GM19023 (cell line): Measurements from ENCODE around the gene POLR3E.
"Not testable (repeated sequence)": the region's sequence is repeated elsewhere in the genome, so short reads cannot be mapped to it uniquely, and the experiment has no call there.

ENCODE experiments used
- ATAC-seq: cut with Tn5 transposase; IDR thresholded peaks from one replicate; pipeline ENCODE4 v1.9.1; 2021; ENCODE audit warnings: mild to moderate bottlenecking, moderate library complexity; ENCODE audit not compliant: unreplicated experiment

Gene POLR3E

DNA sequence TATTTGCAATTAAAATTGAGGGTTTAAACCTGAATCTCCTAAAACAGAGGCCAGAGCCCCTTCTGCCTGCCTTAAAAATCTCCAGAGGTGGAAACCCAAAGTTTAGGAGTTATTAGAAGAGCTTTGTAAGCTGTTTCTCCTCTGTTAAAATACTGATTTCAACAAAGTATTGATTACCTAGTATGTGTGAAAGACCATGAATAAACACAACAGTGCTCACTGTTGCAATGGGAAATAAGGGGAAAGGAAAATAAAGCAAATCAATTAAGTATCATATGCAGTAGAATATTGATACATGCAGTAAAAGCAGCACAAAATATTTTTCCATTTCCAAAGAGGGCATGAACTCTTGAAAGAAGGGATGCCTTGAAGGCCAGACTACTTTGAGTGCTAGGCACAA lies 62.5 kb downstream of the POLR3E start:
- no peak for ATAC-seq

- no peak for ATAC-seq
Measured at GRCh38 chr16:22360963-22361659, 63.9 kb downstream of the POLR3E start.

DNA sequence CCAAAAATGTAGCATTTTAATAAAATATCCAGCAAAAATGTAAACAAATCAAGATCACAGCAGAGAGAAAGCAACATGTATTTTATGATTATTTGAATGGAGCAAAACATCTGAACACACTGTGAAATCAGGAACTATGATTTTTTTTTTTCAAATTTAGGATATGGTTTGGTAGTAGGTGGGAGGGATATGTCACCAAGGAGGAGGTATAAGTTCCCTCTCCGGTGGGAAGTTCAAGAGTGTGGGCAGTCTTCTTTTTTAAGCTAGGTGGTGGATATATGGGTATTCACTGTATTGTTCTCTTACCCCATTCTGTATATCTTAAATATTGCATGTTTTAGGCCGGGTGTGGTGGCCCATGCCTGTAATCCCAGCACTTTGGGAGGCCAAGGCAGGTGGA lies 67.0 kb downstream of the POLR3E start:
- ATAC-seq = no peak

DNA sequence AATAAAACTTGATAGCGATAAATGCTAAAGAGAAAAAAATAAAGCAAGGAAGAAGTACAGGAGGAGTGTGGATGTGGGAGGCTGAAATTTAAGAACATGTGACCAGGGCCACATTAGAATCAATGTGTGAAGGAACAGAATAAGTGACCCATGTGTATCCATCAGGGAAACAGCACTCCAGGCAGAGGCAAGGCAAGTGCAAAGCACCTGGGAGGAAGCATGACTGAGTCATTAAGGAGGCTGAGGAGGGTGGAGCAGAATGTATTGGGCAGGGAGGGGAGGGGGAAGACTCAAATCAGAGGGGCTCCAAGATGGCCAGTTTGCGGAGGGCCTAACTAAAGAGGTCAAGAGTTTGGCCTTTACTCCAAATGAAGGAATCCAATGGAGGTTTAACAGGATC lies 69.2 kb downstream of the POLR3E start:
- ATAC-seq = no peak

GRCh38 chr16:22366889-22367288 lies 69.7 kb downstream of the POLR3E start:
- ATAC-seq = no peak

- ATAC-seq = not testable (repeated sequence)
Measured at GRCh38 chr16:22368200-22368826, 71.1 kb downstream of the POLR3E start.

GRCh38 chr16:22369221-22369811 lies 72.1 kb downstream of the POLR3E start:
- no peak for ATAC-seq

DNA sequence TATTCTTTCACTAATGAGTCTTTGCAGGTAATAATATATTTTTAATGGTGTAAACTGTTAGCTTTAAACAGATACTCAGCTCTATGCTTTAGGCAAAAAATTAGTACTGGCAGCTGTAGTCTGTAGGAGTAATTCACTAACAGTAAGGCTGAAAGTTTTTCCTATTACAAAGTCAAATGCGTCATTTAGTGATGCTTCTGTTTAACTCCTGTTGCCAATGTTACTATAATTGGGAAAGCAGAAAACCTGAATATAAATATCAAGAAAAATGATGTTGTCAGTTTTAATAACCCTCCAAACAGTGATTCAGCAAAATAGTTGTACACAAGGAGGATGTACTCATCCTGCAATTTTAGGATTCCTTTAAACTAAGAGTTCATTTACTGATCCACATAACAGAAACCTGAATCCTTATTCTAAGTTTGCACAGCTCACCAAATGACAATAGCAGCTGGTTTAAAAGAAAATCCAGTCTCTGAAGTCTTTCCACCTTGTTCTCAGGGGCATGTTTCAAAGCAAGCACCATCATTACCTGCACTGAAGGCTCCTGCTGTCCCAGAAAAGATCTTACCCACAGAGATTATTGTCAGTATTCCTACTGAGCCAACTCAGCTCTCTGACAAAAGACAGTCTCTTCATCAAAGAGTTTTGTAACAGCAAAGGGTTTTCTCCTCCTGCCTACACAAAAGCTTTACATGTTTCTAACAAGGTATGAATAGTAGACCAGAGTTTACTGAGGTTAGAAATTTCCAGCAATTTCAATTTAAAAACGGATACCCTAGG lies 73.0 kb downstream of the POLR3E start:
- no peak for ATAC-seq

- no peak for ATAC-seq
Measured at GRCh38 chr16:22372882-22373661, 75.9 kb downstream of the POLR3E start.

DNA sequence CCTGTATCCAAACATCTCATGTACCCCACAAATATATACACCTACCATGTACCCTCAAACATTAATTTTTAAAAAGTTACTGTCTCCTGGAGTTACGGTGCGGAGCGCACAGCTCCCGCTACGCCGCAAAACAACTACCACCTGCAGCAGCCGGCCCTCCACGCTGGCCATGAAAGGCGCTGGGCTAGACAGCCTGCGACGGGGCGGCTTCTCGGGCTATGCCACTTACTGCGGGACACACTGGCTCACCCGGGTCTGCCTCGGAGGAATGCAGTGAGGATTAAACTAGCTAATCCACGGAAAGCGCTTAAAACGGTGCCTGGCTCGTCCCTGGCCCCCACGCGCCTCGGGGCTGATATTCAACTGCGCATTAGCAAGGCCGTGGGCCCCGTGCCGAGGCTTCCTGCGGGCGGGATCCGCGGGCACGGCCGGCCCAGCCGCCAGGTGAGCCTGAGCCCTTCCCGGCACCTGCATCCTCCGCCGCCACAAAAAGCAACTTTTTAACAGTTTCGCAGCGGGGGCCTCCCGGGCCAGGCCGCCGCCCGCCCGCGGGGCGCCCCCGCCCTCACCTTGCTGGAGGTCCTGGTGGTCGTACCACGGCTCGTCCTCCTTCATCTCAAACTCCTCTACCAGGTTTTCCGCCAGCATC lies 76.6 kb downstream of the POLR3E start:
- peak; percentile 16 for ATAC-seq

- peak; percentile 91 for ATAC-seq
Measured at GRCh38 chr16:22374311-22375116, 77.3 kb downstream of the POLR3E start, which contains the start of gene CDR2. TSS of gene CDR2 (minus strand) at chr16:22374619. CDS start at chr16:22374309, 310 bp downstream.

DNA sequence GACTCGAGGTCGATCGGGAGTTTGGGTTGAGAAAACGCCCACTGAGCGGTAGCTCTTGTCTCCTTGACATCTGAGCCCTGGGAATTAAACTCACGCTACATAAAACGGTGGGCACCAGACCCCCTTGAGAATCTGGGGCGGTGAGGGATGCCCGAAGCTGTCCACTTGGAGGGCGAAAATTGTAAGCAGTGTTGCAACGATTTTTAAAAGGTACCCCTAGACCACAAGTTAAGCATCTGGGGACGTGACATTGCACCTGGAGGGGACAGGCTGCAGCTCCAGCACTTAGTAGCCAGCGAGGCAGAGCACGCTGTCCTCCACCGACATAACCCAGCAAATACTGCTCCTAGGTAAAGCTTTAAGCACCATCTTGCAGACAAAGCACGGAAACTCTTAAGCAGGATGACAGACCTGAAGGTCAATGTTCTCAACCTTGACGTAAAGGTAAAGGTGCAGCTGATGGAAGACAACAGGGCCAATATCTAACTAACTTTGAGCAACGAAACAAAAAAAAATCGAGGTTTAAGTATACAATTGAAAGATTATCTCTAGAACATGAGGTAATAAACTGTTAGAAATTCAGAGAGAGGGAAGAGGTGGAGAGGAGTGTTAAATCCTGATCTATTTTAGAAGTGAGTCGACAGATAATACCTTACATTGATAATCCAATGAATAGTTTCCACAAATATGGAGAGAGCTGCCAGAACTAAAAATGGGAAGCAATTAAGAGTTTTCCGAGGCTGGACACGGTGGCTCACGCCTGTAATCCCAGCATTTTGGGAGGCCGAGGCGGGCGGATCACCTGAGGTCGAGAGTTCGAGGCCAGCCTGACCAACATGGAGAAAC lies 78.1 kb downstream of the POLR3E start:
- no peak for ATAC-seq

GRCh38 chr16:22375963-22376640 lies 78.9 kb downstream of the POLR3E start:
- no peak for ATAC-seq

- ATAC-seq = no peak
Measured at GRCh38 chr16:22379656-22380055, 82.4 kb downstream of the POLR3E start.

GRCh38 chr16:22380529-22380928 lies 83.3 kb downstream of the POLR3E start:
- ATAC-seq = no peak

- ATAC-seq = no peak
Measured at GRCh38 chr16:22381392-22381791, 84.2 kb downstream of the POLR3E start.

- ATAC-seq = no peak
Measured at GRCh38 chr16:22383827-22384226, 86.6 kb downstream of the POLR3E start.
